ENCODE measurements around the gene ZNF555.
"Not testable (repeated sequence)": the region's sequence is repeated elsewhere in the genome, so short reads cannot be mapped to it uniquely, and the experiment has no call there.

Gene ZNF555

GRCh38 chr19:2840794-2841791, at the start of gene ZNF555:
Gene ZNF555 (plus strand): TSS chr19:2841475. CDS start chr19:2841573, 98 bp downstream.
- DNase-seq, result peak; percentile 92

GRCh38 chr19:2791876-2792275, 49.4 kb upstream of the ZNF555 start:
- no peak for DNase-seq

GRCh38 chr19:2792666-2793065, 48.6 kb upstream of the ZNF555 start:
- not testable (repeated sequence) for DNase-seq

DNA sequence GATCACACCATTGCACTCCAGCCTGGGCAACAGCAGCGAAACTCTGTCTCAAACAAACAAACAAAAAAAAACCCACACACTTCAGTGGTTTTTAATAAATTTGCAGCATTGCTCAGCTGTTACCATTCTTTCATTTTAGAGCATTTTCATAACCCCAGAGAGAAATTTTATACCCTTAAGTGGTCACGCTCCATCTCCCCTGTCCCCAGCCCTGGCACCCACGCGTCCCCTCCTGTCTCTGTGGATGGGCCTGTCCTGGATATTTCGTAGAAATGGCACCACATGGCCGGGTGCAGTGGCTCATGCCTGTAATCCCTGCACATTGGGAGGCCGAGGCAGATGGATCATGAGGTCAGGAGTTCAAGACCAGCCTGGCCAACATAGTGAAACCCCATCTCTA, 48.1 kb upstream of the ZNF555 start:
- DNase-seq, result no peak

GRCh38 chr19:2793577-2793976, 47.7 kb upstream of the ZNF555 start:
- no peak for DNase-seq

DNA sequence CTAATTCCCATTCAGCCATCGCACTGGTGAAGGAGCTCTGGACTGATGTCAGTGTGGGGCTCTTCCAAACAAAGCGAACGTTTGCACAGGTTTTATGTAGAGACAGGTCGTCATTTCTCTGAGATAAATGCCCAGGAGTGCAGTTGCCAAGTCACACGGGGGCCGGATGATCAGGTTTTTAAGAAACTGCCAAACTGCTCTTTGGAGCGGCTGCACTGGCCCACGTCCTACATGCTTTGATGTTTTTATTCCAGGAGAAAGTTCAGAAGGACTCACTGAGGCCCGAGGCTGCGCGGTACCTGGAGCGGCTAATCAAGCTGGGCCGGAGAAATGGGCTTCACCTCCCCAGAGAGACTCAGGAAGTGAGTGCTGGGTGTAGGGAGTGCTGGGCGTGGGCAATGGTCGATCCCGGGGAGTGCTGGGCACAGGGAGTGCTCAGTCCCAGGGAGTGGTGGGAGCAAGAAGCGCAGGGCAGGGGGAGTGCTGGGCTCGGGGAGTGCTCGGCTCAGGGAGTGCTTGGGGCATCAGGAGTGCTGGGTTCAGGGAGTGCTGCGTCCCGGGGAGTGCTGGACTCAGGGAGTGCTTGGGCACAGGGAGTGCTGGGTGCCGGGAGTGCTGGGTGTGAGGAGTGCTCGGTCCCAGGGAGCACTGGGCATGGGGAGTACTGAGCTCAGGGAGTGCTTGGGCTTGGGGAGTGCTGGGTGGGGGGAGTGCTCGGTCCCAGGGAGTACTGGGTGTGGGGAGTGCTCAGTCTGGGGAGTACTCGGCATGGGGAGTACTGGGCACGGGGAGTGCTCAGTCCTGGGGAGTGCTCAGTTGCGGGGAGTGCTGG, 45.2 kb upstream of the ZNF555 start:
- no peak for DNase-seq

GRCh38 chr19:2796659-2797266, 44.5 kb upstream of the ZNF555 start:
- DNase-seq, result no peak

DNA sequence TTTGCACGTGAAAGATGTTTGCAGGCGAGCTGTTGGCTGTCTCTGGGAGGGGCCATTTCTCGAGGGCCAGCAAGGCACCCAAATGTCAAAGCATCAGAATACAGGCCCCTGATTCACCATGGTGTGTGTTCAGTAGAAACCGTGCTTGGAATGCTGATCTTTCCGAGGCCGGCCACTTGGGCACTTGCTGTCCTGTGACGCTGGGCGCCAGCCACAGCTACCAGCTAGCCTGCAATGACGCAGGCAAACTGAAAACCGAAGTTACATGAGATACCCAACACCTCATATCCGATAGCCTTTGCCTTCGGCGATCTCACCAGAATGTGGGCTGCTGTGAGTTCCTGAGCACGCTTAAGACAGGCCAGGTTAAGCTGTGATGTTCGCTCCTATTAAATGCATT, 44.0 kb upstream of the ZNF555 start:
- DNase-seq, result no peak

GRCh38 chr19:2798158-2798685, 43.1 kb upstream of the ZNF555 start:
- no peak for DNase-seq

- no peak for DNase-seq
These were observed 42.5 kb upstream of the ZNF555 start for GRCh38 chr19:2798733-2799132.

DNA sequence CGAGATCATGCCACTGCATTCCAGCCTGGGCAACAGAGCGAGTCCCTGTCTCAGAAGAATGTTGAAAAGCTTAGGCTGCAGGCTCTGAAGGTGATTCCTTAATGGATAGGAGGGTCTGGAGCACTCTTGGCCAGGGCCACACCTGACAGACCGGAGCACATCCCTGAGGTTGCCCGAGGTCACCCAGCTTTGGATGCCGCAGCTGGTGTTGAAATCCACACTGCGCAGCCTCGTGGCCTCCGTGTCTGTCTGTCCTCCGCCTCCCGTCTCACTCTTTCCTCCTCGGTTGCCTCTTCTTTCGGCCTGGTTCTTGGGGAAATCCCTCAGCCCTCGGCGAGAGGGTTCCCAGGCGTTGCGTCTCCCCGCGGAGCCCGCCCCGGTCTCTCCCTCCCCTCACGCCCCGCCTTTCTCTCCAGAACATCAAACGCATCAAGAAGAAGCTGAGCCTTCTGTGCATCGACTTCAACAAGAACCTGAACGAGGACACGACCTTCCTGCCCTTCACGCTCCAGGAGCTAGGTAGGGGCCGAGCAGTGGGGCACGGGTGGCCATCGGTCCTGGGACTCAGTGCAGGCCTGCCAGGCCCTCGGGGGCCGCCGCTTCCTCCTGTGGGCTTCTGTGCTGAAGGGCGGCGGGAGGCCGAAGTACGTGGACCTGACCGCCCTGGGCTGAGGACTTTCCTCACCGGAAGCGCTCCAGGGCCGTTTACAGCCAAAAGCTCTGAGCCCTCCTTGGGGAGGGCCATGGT, 41.8 kb upstream of the ZNF555 start:
- DNase-seq, result no peak

GRCh38 chr19:2800506-2800905, 40.8 kb upstream of the ZNF555 start:
- no peak for DNase-seq

DNA sequence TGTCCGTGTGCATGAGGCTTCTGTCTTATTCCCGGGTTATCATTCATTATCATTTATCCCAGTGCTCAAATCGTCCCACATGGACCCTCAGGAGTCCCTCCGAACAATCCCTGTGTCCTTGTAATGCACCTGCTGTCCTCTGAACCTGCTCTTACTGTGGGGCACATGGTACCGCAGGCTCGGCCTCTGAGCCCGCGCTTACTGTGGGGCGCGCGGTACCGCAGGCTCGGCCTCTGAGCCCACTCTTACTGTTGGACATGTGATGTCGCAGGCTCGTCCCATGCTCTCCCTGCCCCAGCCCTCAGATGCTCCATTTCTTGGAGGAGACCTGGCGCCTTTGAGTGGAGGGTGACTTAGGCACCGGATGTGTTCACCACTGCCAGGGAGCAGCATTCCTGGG, 38.4 kb upstream of the ZNF555 start:
- no peak for DNase-seq

DNA sequence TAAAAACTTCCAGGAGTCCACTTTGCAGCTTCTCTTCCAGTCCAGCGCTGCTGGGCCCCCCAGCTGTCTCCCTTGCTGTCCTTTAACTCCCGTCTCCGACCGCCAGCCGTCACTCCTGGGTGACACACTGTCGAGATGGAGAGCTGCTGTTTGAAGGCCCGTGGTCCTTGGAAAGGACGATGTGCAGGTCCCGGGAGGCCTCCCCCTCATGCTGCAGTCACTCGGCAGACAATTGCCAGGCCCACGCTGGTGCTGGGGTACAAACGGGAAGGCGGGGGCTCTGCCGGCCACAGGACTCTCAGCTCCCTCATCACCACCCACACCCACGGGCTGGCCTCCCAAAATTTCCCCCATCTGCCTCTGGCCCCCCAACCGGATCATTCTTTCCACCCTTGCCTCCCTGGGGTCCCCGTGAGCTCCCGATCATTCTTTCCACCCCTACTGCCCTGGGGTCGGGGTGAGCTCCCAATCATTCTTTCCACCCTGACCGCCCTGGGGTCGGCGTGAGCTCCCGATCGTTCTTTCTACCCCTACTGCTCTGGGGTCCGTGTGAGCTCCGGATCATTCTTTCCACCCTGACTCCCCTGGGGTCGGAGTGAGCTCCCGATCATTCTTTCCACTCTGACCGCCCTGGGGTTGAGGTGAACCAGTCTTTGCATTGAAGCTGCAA, 37.7 kb upstream of the ZNF555 start:
- no peak for DNase-seq

GRCh38 chr19:2804156-2805004, 36.9 kb upstream of the ZNF555 start:
- no peak for DNase-seq

- DNase-seq, result no peak
These were observed 35.9 kb upstream of the ZNF555 start for GRCh38 chr19:2805261-2805900.

- no peak for DNase-seq
These were observed 35.2 kb upstream of the ZNF555 start for GRCh38 chr19:2805991-2806649.

DNA sequence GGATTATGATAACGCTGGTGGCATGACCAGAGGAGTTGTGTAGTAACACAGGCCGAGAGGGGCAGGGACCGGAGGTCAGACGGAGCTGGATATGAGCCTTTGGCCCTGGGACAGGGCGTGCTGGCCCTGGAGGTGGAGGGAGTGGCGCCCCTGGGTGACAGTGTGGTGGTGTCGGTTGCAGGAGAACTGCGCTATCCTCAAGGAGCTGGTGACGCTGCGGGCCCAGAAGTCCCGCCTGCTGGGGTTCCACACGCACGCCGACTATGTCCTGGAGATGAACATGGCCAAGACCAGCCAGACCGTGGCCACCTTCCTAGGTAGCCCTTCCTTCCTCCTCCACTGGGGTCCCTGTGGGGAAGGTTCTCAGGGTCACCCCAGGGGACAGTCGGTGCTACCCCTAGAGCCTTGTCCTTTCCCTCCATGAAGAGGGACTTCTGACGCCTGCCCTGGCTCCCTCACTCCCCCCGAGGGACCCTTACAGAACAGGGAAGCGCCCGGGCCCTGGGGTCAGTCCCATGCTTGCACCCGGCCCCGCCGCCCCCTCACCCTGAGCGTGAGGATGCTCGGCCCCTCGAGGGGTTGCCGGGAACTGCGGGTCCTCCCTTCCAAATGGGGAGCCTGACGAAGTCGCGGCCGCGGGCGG, 34.4 kb upstream of the ZNF555 start:
- no peak for DNase-seq

All from NCI-H524 treated with DMSO at 0.1 percent for 48 hours (cell line).